ENCODE results near the gene BEST4. TPM values are rescaled to one million over a fixed set of nuclear protein-coding genes. Genes with fewer than 3 reads are reported as not detected.

Gene BEST4
- total and polyA plus RNA-seq, 2 of the 13 experiments (the other 11 are each of a cell fraction or from before 2014, with no cell fraction given) = 0.77 to 1.4 TPM

DNA sequence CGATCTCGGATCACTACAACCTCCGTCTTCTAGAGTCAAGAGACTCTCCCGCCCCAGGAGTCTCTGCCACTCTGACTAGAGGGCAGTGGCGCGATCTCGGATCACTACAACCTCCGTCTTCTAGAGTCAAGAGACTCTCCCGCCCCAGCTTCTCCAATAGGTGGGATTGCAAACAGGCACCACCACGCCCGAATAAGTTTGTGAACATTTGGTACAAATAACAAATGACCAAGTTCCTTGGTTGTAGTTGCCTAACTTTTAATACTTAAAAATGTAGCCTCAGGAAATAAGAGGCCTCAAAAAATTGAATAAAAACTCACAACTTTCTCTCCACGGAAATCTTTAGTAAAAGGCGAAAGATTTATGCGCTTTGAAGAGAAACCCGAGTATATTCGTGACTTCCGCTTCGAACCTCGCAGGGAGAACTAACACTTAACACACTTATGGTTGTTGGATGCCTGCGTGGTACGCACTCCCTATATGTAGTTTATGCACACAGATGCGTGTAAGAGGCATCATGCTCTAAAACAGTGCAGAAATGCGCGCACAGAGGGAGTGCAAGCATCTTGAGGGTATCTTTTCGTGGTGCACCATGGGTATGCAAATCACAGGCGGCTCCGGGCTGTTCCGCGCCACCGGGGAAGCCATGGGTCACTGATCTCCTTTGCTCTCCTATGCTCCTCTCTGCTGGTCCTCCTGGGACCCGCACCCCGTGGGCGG lies 31.8 kb upstream of the BEST4 start (continued):
- no peak for TF ChIP-seq ZNF569 (CRISPR knock-in tag; IDR thresholded peaks at IDR 0.05; ENCODE audit: borderline replicate concordance)
- TF ChIP-seq ATF7 (IDR thresholded peaks at IDR 0.05) = no peak
- peak; percentile 48; the same call in 1 of the 2 replicates for TF ChIP-seq ATF7 (CRISPR knock-in tag; IDR thresholded peaks at IDR 0.05)
- TF ChIP-seq, protein P1, sequence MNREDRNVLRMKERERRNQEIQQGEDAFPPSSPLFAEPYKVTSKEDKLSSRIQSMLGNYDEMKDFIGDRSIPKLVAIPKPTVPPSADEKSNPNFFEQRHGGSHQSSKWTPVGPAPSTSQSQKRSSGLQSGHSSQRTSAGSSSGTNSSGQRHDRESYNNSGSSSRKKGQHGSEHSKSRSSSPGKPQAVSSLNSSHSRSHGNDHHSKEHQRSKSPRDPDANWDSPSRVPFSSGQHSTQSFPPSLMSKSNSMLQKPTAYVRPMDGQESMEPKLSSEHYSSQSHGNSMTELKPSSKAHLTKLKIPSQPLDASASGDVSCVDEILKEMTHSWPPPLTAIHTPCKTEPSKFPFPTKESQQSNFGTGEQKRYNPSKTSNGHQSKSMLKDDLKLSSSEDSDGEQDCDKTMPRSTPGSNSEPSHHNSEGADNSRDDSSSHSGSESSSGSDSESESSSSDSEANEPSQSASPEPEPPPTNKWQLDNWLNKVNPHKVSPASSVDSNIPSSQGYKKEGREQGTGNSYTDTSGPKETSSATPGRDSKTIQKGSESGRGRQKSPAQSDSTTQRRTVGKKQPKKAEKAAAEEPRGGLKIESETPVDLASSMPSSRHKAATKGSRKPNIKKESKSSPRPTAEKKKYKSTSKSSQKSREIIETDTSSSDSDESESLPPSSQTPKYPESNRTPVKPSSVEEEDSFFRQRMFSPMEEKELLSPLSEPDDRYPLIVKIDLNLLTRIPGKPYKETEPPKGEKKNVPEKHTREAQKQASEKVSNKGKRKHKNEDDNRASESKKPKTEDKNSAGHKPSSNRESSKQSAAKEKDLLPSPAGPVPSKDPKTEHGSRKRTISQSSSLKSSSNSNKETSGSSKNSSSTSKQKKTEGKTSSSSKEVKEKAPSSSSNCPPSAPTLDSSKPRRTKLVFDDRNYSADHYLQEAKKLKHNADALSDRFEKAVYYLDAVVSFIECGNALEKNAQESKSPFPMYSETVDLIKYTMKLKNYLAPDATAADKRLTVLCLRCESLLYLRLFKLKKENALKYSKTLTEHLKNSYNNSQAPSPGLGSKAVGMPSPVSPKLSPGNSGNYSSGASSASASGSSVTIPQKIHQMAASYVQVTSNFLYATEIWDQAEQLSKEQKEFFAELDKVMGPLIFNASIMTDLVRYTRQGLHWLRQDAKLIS (CRISPR knock-in tag; IDR thresholded peaks at IDR 0.05) = peak; percentile 82; the same call in 1 of the 2 replicates
- TF ChIP-seq HDAC6 (IDR thresholded peaks at IDR 0.05; ENCODE audit: low read depth, low read length) = peak; percentile 88; the same call in 1 of the 2 replicates
- TF ChIP-seq, protein P2, sequence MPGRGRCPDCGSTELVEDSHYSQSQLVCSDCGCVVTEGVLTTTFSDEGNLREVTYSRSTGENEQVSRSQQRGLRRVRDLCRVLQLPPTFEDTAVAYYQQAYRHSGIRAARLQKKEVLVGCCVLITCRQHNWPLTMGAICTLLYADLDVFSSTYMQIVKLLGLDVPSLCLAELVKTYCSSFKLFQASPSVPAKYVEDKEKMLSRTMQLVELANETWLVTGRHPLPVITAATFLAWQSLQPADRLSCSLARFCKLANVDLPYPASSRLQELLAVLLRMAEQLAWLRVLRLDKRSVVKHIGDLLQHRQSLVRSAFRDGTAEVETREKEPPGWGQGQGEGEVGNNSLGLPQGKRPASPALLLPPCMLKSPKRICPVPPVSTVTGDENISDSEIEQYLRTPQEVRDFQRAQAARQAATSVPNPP (CRISPR knock-in tag; IDR thresholded peaks at IDR 0.05) = peak; percentile 52; the same call in 1 of the 2 replicates
- TF ChIP-seq, protein P3, sequence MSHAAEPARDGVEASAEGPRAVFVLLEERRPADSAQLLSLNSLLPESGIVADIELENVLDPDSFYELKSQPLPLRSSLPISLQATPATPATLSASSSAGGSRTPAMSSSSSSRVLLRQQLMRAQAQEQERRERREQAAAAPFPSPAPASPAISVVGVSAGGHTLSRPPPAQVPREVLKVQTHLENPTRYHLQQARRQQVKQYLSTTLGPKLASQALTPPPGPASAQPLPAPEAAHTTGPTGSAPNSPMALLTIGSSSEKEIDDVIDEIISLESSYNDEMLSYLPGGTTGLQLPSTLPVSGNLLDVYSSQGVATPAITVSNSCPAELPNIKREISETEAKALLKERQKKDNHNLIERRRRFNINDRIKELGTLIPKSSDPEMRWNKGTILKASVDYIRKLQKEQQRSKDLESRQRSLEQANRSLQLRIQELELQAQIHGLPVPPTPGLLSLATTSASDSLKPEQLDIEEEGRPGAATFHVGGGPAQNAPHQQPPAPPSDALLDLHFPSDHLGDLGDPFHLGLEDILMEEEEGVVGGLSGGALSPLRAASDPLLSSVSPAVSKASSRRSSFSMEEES (CRISPR knock-in tag; IDR thresholded peaks at IDR 0.05) = peak; percentile 15; the same call in 1 of the 2 replicates
- no peak for TF ChIP-seq ZBTB38 (CRISPR knock-in tag; IDR thresholded peaks at IDR 0.05)
- TF ChIP-seq ISL2 (CRISPR knock-in tag; IDR thresholded peaks at IDR 0.05) = peak; percentile 58
- TF ChIP-seq ARNT2 (CRISPR knock-in tag; IDR thresholded peaks at IDR 0.05; ENCODE audit: low read depth) = peak; percentile 42; the same call in 1 of the 2 replicates
- TF ChIP-seq ZNF350 (CRISPR knock-in tag; IDR thresholded peaks at IDR 0.05; ENCODE audit: borderline replicate concordance, low read depth) = peak; percentile 88
- TF ChIP-seq ZNF230 (CRISPR knock-in tag; IDR thresholded peaks at IDR 0.05) = peak; percentile 59; the same call in 1 of the 2 replicates
- TF ChIP-seq, protein P4, sequence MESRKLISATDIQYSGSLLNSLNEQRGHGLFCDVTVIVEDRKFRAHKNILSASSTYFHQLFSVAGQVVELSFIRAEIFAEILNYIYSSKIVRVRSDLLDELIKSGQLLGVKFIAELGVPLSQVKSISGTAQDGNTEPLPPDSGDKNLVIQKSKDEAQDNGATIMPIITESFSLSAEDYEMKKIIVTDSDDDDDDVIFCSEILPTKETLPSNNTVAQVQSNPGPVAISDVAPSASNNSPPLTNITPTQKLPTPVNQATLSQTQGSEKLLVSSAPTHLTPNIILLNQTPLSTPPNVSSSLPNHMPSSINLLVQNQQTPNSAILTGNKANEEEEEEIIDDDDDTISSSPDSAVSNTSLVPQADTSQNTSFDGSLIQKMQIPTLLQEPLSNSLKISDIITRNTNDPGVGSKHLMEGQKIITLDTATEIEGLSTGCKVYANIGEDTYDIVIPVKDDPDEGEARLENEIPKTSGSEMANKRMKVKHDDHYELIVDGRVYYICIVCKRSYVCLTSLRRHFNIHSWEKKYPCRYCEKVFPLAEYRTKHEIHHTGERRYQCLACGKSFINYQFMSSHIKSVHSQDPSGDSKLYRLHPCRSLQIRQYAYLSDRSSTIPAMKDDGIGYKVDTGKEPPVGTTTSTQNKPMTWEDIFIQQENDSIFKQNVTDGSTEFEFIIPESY (CRISPR knock-in tag; IDR thresholded peaks at IDR 0.05) = 0 out of 2 replicates have a peak, but pooled peaks have one; percentile 4
- TF ChIP-seq SOX6 (IDR thresholded peaks at IDR 0.05) = no peak
- TF ChIP-seq SOX6 (CRISPR knock-in tag; IDR thresholded peaks at IDR 0.05) = peak; percentile 74
- peak; percentile 50; the same call in 1 of the 2 replicates for TF ChIP-seq NCOR1 (IDR thresholded peaks at IDR 0.05; ENCODE audit: borderline replicate concordance, low read length)
- TF ChIP-seq, protein P5, sequence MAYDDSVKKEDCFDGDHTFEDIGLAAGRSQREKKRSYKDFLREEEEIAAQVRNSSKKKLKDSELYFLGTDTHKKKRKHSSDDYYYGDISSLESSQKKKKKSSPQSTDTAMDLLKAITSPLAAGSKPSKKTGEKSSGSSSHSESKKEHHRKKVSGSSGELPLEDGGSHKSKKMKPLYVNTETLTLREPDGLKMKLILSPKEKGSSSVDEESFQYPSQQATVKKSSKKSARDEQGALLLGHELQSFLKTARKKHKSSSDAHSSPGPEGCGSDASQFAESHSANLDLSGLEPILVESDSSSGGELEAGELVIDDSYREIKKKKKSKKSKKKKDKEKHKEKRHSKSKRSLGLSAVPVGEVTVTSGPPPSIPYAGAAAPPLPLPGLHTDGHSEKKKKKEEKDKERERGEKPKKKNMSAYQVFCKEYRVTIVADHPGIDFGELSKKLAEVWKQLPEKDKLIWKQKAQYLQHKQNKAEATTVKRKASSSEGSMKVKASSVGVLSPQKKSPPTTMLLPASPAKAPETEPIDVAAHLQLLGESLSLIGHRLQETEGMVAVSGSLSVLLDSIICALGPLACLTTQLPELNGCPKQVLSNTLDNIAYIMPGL (CRISPR knock-in tag; IDR thresholded peaks at IDR 0.05; ENCODE audit: borderline replicate concordance in 1 of 2, low read depth in 1 of 2) = peak in 1 of 2 experiments; percentile 76; a peak in 2 of 4 replicates
- peak; percentile 49 for TF ChIP-seq NR2F2 (IDR thresholded peaks at IDR 0.05; ENCODE audit: borderline replicate concordance, low read depth)

All from HepG2 (cell line).